DOHH2 (cell line): Measurements from ENCODE around the gene GOLPH3.

Source experiments
- H3F3A ChIP-seq: fragments of 200-600 bp; sonication (generic), shearing (Covaris generic); 2 replicates; pipeline ENCODE4 v1.6.0; 2016; ENCODE audit warnings: antibody characterized with exemption, mild to moderate bottlenecking; ENCODE audit not compliant: control insufficient read depth, insufficient read depth
- H3K27ac ChIP-seq: fragments of 200-600 bp; sonication (generic); 2 replicates; pipeline ENCODE4 v1.5.1; 2014; ENCODE audit warnings: low read depth, mild to moderate bottlenecking, low read length, moderate library complexity
- H3K27me3 ChIP-seq: fragments of 200-600 bp; sonication (generic); 2 replicates; pipeline ENCODE4 v1.6.1; 2014; ENCODE audit warnings: mild to moderate bottlenecking, low read length, mixed read lengths; ENCODE audit not compliant: control insufficient read depth
- H3K36me3 ChIP-seq: fragments of 200-600 bp; sonication (generic); 2 replicates; pipeline ENCODE4 v1.6.1; 2014; ENCODE audit warnings: mild to moderate bottlenecking, low read length, moderate library complexity, mixed read lengths; ENCODE audit not compliant: control insufficient read depth
- H3K4me1 ChIP-seq: fragments of 200-600 bp; sonication (generic); 2 replicates; pipeline ENCODE4 v1.6.1; 2014; ENCODE audit warnings: mild to moderate bottlenecking, low read length, mixed read lengths; ENCODE audit not compliant: control insufficient read depth
- H3K4me2 ChIP-seq: fragments of 200-600 bp; sonication (generic); 2 replicates; pipeline ENCODE4 v1.6.0; 2014; ENCODE audit warnings: mild to moderate bottlenecking, low read length, moderate library complexity
- H3K4me3 ChIP-seq: fragments of 200-600 bp; sonication (generic); 2 replicates; pipeline ENCODE4 v1.5.1; 2014; ENCODE audit warnings: mild to moderate bottlenecking, low read length, mixed read lengths
- H3K79me2 ChIP-seq: fragments of 200-600 bp; sonication (generic); 2 replicates; pipeline ENCODE4 v1.6.1; 2014; ENCODE audit warnings: mild to moderate bottlenecking, low read length, mixed read lengths; ENCODE audit not compliant: control insufficient read depth
- H3K9me2 ChIP-seq: fragments of 200-600 bp; sonication (generic); replicated peaks from 2 replicates; pipeline ENCODE4 v1.6.1; 2014; ENCODE audit warnings: mild to moderate bottlenecking, low read length, mixed read lengths; ENCODE audit not compliant: control insufficient read depth
- H3K9me3 ChIP-seq: fragments of 200-600 bp; sonication (generic); 2 replicates; pipeline ENCODE4 v1.6.1; 2014; ENCODE audit warnings: antibody characterized with exemption, low read length, mixed read lengths; ENCODE audit not compliant: control insufficient read depth, insufficient read depth
- H4K20me1 ChIP-seq: fragments of 200-600 bp; sonication (generic); 2 replicates; pipeline ENCODE4 v1.6.0; 2014; ENCODE audit warnings: low read depth, mild to moderate bottlenecking, antibody characterized with exemption, low read length, moderate library complexity; ENCODE audit not compliant: control insufficient read depth, insufficient read depth
- CTCF ChIP-seq: fragments of 200-600 bp; sonication (generic); IDR thresholded peaks from one replicate; pipeline ENCODE4 v1.5.1; 2014; ENCODE audit warnings: antibody characterized with exemption, mild to moderate bottlenecking, low read depth, low read length; ENCODE audit not compliant: poor library complexity, severe bottlenecking
- EZH2phosphoT487 ChIP-seq: fragments of 200-600 bp; sonication (generic); IDR thresholded peaks from 2 replicates; pipeline ENCODE4 v1.6.1; 2017; ENCODE audit warnings: borderline replicate concordance, mild to moderate bottlenecking, antibody characterized with exemption, low read length, moderate library complexity, mixed read lengths

GOLPH3 gene

GRCh38 chr5:32102254-32102986 is 71.7 kb downstream of the GOLPH3 start:
- no peaks in the 10 kb centered on the region for H3K9me2 ChIP-seq
- peaks cover 67% of the 10 kb centered on the region for H3K36me3 ChIP-seq
- no peaks in the 10 kb centered on the region for H3K9me3 ChIP-seq
- H3K4me3 ChIP-seq: no peak overlapping the region
- no peaks in the 10 kb centered on the region for H3K79me2 ChIP-seq
- no peaks in the 10 kb centered on the region for H4K20me1 ChIP-seq
- no peaks in the 10 kb centered on the region for H3K27me3 ChIP-seq
- H3K4me1 ChIP-seq: no peaks in the 10 kb centered on the region
- TF ChIP-seq EZH2phosphoT487: no peak
- no peak for TF ChIP-seq CTCF
- no peaks in the 10 kb centered on the region for H3F3A ChIP-seq
- no peak overlapping the region for H3K27ac ChIP-seq
- no peak overlapping the region for H3K4me2 ChIP-seq

GRCh38 chr5:32100691-32101302 is 73.3 kb downstream of the GOLPH3 start:
- TF ChIP-seq CTCF: no peak
- H3K4me3 ChIP-seq: no peak overlapping the region
- no peaks in the 10 kb centered on the region for H3K9me3 ChIP-seq
- no peak overlapping the region for H3K27ac ChIP-seq
- no peaks in the 10 kb centered on the region for H3K27me3 ChIP-seq
- H3K4me2 ChIP-seq: no peak overlapping the region
- H3K4me1 ChIP-seq: no peaks in the 10 kb centered on the region
- peaks cover 56% of the 10 kb centered on the region for H3K36me3 ChIP-seq
- H3F3A ChIP-seq: no peaks in the 10 kb centered on the region
- no peaks in the 10 kb centered on the region for H4K20me1 ChIP-seq
- no peaks in the 10 kb centered on the region for H3K79me2 ChIP-seq
- H3K9me2 ChIP-seq: no peaks in the 10 kb centered on the region

- Histone ChIP-seq H3K4me1 (no peaks in the 10 kb centered on the region), H3K4me2 (no peak overlapping the region), H3K36me3 (peaks cover 51% of the 10 kb centered on the region), H3K27ac (no peak overlapping the region), H3K9me3 (no peaks in the 10 kb centered on the region), H4K20me1 (no peaks in the 10 kb centered on the region), H3K4me3 (no peak overlapping the region), H3K27me3 (no peaks in the 10 kb centered on the region), H3K9me2 (no peaks in the 10 kb centered on the region), H3K79me2 (no peaks in the 10 kb centered on the region), H3F3A (no peaks in the 10 kb centered on the region)
- TF ChIP-seq CTCF: no peak
- TF ChIP-seq EZH2phosphoT487: no peak
Observed at GRCh38 chr5:32100230-32100629, 73.9 kb downstream of the GOLPH3 start.
